SK-N-DZ (cell line): ENCODE results near the gene TBC1D22A.
"Not testable (repeated sequence)": the region's sequence is repeated elsewhere in the genome, so short reads cannot be mapped to it uniquely, and the experiment has no call there.

Experiments
- DNase-seq: peaks from one replicate; pipeline ENCODE4 v3.0.0-alpha.2; 2015; ENCODE audit warnings: low spot score

Gene TBC1D22A

DNA sequence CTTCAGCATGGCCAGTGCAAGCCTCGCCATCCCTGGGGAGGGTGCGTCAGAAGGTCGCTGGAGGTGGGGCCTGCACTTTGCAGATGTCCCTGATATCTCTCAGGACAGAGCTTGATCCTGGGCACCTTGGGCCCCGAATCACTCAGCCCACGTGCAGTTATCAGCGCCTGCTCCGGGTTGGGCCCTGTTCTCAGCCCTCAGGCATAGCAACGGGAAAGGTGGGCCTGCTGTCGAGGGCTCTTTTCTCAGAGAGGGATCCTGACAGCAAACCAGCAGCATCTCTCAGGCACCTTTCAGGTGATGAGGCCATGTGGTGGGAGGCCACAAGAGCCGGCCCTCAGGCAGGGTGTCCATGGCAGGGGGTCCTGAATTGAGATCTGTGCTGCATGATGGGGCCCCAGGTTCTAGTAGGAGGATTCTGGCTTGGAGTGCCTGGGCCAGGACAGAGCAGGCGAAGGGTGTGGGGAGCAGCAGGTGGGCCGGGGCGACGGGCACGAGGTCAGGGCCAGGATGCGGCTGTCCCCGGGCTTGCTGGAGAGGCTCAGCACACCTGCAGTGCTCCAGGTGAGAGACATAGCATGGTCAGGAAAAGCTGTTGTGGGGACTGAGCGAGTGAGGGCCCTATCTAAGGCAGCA, 280.5 kb downstream of the TBC1D22A start:
- no peak for DNase-seq

DNA sequence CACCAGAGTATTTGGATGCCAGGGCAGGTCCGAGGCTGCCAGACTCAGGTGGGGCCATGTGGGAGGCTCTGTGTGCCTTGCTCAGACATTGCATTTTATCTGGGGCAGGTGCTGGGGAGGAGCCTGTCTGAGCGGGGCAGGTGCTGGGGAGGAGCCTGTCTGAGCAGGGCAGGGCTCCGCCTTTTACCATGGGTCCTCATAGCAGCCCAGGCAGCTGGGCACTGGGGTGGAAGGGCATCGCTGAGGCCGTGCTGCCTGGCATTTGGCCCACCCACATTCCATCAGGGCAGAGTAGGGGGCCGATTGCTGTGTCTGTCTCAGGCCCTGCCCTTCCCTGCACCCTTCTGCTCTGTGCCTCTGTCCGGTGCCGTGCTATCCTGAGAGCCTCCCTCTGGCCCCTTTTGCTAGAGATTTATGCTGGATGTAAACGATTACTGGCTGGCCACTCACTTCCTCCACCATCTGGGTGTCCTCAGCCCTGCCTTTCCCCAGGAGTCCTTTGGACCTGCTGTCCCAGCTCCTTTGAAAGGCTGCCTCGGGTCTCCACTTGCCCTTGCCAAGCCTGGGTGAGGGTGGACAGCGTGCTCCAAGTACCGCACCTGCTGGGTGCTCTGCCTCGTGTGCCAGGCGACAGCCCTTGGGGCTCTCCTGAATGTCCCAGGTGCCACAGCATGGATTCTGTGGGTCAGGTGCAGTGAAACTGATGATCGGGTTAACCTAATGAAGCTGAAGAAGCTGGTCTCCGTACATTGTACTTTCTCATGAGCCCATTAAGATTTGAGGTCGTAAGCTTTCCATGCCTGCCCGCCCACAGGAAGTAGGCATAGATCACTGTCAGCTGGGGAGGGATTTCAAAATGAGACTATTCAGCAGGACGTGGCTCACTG, 281.6 kb downstream of the TBC1D22A start:
- no peak for DNase-seq

DNA sequence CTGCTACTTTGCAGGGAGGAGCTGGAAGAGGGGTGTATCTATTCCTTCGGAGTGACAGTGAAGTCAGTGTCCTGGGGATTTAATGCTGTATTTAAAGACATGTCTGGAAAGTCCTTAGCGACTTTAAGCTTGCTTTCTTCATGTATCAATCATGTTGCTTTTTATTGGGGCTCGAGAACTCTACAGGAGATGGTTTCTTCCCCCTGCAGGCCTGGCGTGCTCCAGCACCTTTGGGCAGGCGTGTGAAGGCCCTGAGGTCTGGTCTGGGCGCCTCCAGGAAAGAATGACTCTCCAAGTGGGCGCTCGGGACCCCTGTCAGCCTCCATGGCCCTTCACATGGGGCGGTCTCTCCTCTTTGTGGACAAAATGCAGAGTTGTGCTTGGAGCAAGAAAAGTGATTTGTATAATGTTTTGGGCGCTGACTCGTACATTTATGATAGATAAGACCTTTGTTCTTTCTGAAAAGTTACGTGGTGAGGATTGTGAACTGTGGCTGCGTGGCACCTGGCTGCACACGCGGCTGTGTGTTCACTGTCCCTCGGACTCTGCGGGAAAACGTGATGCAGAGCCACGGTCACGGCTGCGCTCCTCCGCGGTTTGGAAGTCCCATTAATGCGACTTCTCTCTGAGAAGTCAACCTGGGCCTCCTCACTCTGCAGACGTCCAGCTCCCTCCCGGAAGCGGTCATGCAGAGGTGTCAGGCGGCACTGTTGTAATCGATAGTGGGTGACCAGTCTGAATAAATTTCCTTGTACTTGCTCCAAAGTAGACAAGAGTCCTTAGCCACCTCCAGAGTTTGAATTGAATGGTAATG, 282.5 kb downstream of the TBC1D22A start:
- DNase-seq = no peak

DNA sequence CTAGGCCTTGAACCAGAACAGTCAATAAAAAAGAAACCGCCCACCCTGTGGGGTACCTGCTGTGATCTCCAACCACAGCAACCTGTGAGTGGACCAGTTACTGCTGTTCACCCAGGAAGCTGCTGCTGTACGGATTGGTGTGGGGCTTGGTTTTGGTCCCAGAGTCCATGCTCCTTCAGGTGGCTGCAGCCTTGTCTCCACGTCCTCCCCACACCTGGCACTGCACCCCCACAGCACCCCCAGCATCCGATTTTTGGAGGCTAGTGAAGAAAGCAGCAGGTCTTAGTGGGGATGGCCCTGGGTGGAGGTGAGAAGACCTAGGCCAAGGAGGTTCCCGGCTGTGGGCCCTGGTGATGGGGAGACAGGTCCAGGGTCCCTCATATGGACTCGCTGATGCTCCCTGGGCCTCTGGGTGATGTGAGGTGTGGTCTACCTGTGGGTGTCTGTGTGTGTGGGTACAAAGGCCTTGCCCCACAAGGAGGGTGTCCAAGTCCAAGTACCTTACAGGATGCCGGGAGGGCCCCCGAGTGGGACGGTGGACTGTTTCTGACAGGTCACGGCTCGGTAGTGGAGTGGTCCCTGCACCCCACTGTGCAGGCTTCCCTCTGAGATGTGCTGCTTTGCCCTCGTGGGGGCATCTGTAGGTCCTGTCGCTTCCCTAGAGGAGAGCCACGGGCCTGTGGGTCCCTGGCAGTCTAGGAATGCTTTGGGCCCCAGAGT, 283.4 kb downstream of the TBC1D22A start:
- DNase-seq = no peak

DNA sequence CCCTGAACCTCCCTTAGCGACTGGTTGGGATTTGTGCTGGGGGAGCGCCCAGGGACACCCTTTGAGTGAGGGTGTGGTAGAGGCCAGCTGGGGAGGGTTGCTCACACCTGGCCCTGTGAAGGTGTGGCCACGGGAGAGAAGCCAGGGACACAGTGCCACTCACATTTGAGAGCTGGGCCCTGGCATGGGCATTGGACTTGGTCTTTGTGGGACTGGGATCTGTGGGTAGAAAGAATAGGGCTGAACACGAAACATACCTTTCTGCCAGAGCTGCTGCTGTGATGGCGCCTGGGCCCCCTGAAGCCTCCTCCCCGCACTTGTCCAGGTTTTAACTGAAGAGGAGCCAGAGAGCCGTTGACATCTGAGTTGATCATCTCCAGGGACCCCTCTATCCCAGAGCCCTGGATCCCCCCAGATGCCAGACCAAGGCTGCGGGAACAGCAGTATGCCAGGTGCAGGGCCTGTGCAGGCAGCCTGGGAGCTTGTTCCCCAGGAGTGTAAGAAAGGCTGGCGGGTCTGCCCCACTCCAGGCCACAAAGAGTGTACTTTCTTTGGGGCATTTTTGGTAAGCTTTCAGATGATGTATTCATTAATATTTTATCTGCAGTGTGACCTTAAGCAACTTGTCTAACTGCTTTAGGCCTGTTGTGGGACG, 284.1 kb downstream of the TBC1D22A start:
- DNase-seq = no peak

DNA sequence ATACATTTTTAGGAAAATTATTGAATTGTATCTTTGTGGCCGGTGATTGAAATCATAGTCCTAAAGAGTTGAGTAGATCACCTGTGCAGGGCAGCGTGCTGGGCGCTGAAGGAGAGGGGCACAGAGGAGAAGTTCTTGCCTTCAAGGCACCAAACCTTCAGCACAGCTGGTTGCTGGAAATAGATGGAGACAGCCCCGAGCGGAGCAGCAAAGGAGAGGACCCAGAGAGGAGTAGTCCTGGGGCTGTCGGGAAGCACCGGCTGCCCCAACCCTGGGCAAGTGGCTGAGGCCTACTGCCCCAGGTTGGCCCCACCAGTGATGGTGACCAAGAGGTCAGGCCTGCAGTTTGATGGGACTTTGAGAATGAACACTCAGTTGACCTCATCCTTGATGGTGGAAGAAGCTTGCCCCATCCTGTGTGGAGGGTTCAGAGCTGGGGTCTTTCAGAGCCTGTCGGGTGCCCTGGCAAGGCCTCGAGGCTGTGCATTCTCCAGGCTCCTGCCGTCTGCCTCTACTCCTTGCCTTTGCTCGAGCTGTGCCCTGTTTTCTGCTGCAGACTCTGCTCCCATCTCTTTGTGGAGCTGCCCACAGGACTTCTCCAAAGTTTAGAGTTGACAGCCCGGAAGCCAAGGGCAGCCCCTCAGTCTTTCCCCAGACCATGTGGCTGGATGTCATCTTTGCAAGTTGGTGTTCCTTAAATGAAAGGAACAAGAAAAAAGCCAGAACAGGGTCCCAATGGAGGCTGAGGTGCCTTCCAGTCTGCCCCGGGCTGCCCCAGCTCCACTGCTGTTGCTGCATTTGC, 285.1 kb downstream of the TBC1D22A start:
- no peak for DNase-seq

DNA sequence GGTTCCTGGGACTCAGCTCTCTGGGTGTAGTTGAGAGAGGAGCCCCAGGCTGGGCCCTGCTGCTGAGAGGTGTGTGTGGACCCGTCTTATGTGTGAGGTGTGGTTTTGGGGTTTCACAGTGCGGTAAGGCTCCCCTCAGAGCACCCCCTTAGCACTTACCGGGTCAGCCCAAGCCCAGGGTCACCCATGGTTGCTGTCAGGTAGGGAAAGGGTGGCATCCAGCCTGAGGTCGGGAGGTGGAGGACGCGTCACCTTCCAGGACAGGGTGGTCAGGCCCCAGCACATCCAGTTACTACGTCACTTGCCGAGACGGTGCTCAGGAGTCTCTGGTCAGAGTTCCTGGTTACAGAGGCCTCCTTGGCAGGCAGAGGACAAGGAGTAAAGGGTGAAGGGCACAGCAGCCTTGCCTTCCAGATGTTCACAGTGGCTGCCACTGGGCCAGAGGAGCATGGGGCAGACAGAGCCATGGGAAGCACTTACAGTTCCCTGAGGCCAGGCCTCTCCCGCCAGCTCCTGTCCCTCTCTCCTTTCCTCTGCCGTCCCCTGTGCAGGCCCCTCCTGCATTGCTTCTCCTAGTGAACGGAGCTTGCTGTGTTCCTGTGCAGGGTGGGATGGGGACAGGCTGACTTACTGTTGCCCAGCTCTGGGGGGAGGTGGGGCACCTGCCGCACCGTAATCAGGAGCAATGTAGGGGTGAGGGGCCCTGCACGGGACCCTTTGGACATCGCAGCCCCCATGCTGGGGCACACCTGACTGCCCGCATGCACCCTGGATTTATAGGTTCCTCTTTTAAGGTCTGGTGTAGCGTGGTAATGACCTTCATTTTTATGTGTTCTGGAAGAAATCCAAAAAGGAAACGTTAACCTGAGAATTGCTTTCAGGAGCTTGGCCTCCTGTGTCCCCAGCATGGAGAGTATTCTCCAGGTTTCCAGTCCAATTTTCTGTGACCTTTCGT, 285.9 kb downstream of the TBC1D22A start:
- no peak for DNase-seq

DNA sequence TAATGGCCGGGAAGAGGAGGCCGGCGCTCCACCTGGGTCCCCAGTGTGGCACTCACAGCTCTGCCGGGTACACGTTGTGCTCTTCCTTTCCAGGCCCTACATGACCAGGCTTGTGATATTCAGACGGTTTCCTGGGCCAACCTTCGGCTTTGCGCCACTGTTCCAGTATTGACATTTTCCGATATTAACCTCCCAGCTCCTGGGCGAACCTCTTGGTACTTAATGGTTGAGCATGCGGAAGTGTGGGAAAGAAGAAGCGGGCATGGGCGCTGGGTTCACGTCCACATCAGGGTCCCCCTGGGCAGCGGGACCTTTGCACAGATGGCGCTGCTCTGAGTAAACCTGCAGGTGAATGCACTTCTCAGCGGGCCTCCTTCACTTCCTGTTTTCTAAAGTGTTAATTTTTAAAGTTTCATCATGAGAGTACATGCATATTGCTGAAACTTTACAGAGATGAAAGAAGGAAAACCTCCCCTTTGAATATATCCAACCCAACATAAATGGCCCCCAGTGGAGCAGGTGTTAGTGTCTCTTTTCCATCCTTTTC, 286.7 kb downstream of the TBC1D22A start:
- DNase-seq = no peak

DNA sequence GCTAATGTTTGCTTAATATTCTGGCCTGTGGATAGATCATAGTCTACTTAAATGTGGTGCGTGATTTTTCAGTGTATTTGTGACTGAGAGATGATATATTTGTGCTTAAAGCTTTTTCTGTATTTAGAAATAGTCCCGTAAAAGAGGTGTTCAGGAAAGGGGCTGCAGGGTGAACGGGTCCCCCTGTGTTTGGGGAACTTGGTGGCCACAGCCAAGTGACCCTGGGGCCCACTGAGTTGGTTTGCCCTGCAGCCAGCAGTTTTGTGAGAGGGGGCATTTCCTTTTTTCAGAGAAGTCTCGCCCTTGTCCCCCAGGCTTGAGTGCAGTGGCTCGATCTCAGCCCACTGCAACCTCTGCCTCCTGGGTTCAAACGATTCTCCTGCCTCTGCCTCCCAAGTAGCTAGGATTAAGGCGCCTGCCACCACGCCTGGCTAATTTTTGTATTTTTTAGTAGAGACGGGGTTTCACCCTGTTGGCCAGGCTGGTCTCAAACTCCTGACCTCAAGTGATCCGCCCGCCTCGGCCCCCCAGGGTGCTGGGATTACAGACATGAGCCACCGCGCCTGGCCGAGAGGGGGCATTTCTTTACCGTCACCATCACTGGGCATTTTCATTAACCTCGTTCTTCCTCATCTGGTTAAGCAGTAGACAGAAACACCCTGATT, 287.4 kb downstream of the TBC1D22A start:
- not testable (repeated sequence) for DNase-seq

DNA sequence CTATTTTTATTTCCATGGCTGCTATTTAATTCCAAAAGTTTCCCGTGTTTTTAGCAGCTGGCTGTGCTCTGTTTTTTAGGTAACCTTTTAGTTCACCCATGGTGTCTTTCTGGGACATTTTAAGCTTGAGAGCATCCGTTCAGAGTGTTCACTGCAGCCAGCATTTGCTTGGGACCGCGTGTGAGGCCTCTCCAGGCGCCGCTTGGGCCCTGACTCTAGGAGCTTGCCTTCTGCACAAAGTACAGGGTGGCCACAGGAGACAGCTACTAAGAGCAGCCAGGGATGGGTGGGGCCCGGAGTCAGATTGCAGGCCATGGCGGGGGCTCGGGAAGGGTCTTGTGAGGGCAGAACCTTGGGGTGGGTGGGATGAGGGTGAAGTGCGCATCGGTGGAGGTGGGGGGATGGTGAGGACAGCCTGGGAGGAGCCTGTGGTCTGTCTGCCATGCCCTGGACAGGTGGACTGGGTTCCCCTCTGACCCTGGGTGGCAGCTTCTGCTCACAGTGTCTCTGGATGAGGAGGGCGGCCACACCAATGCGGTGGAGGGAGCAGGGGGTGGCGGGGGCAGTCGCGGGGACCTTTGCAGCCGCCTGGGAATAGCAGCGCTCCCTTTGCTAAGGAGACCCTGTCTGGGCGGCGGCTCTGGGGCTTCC, 288.1 kb downstream of the TBC1D22A start:
- no peak for DNase-seq

DNA sequence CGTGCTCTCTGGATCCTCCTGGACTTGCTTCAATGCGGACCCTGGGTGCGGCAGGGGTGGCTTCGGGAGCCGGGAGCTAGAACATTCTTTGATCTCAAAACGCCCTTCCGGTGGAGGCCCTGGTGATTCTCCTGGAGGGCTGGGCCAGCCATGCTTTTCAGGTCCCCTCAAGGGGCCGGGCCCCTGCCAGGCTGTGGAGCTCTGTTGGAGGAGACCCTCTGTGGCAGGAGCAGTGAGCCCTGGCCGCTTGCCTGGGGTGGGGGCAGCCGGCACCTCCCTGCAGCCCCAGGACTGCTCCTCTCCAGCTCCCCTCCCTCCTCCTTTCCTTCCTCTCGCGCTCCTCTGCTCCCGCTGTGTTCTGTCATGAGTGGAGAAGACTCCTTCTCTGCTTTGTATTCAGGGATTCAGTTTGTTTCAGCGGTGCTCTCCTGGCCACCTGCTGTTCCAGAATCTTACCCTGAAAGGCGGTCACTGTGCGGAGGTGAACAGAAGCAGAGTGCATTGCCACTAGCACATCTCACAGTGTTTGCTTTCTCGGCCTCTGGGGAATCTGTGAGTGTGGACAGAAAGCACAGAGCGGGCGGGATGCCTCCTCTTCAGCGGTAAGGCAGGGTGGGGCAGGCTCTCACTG, 289.1 kb downstream of the TBC1D22A start:
- no peak for DNase-seq

DNA sequence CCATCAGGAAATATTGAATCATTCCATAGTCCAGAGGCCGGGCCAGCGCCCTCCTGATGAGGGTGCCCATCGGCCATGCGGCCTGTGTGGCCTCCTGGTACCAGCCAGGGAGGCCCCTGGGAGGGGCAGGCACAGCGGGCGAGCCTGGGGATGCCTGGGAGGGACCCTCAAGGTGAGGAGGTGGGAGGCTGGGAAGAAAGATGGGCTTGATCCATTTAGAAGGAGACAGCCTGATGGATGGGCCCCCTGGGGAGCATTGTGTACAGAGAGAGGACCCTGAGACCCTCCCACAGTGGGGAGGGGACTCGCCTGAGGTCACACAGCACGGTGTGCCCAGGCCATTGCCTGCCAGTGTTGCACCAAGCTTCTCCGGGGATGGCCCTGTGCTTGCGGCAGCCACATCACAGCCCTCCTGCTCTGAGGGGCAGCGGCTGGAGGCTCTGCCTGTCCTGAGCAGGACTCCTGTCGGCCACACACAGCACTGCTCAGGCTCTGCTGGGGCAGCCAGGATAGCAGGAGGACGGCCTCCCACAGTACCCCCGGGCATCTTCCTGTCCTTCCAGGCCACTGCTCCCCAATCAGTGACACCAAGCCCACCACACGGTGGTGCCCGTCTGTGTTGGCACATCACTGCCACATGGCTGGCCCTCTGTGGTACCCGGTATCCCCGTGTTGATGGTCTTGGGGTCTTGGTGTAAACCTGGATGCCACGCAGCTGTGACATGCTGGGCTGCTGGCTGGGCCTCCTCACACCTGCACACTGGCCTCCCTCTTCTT, 290.0 kb downstream of the TBC1D22A start:
- DNase-seq = no peak

DNA sequence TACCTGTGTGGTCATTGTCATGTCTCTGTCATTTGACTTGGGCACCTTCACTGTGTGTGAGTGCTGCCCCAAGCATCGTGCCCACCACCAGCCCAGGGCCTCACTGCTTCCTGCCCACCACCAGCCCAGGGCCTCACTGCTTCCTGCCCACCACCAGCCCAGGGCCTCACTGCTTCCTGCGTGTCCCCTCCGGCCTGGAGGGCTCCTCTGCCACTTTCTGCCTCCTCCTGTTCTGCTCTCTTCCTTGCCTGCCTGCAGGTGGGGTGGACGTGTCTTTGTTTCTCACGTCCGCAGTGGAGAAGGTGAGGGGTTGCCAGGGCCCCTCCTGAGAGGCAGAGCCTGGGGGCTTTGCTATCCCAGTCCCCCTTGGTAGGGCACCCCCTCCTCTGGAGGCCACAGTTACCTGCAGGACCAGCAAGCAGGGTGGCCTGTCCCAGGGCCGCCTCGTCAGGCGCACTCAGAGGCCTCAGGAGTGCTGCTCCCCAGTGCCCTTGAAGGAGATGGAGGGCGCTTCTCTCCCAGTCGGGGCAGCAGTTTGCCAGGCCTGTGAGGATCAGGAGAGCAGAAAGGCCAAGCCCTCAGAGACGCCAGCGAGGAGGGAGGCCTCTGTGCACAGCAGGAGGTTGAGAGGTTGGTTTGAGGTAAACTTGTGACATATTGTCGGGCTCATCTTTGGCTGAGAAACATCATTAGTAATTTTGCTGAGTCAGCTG, 290.7 kb downstream of the TBC1D22A start:
- DNase-seq = no peak

DNA sequence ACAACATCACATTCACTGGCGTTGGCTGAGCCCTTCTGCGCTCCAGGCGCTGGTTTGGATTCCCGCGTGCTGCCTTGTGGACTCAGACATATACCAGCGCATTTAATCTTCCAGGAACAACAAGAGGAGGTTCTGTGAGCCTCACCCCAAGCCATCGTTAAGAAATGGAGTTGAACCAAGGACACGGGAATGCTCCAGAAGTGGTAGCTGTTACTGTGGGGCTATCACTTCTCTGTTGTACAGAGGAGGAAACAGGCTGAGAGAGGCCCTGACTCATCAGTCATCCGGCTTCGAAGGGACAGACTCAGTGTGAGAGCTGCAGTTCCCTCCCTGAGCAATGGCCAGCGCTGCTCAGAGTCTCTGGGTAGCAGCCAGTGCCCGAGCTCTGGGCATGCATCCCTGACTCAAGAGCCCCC, 291.3 kb downstream of the TBC1D22A start:
- DNase-seq = no peak

DNA sequence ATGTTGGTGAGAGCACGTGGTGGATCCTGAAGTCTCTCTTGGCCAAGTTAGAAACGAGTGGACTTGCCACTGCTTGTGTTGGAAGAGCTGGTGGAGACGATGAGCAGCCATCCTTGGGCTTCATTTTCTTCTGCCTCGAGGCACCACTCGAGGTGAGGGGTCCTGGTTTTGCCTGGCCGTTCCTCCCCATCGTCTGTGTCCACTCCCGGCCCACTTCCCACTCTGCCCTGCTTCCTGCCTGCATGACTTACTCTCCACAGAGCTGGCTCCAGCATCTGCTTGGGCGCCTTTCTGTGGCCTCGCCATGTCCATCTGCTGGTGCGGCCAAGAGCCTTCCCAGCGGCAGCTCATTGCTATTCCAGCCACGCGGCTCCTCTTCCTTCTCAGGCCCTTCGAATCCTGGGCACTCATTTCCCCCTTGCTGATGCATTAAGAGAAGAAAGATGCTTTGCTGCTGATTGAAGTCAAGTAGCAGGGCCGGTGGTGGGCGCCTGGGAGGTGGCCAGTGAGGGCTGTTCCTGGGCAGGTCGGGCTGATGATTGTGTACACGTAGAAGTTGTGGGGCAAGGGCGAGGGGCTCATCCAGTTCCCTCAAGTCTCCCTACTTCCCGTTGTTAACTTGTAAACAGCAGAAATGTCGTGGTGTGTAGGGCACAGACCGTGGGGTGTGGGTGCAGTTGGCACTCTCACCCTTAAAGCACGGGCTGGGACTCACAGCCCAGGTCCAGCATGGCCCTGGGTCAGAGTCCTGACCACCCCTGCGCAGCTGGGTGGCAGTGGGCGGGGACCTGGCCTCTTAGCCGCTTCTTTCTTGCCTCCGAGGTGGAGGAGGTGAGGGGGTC, 292.0 kb downstream of the TBC1D22A start:
- no peak for DNase-seq
